ENCODE data around the gene TOP2B.
A peak's percentile ranks its signal among the peaks of the same experiment; 100 is the strongest.

Gene TOP2B

DNA sequence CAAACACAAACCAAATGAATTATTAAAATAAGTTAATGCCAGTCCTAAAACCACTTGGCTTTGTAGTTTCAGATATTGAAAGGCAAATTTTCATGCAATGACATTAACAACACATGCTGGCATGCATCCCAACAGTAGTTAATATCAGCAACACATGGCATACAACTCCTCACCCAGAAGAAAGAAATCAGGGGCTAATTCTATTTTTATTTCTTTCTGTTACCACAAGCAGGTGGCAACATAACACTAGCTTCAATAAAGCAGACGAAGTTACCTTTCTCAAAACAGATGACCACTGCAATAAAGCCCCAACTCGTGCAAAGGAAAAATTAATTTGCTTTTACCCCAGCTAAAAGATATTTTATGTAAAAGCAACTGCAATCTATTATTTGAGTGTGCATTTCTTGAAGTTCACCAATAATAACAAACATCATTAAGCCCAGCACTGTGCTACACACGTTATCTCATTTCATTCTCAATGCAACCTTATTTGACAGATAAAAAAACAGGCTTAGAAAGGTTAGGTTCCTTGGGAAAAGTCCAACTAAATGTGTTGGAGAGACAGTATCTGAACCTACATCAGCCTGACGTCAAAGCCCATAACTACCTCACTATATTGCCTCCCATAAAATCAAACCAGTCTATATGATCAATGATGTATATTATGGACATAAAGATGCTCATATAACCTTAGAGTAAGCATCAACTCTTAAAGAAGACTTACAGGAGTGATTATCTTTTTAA is 2.8 kb downstream of the TOP2B start:
- Mint-ChIP-seq H3K9me3 (ENCODE audit: low read depth) (no peaks in the 10 kb centered on the region), H3K4me1 (ENCODE audit: low read depth) (peaks cover 72% of the 10 kb centered on the region), H3K36me3 (peaks cover 5% of the 10 kb centered on the region), H3K4me3 (peak overlapping the region; percentile 96), H3K27ac (peak overlapping the region; percentile 29), H3K27me3 (no peaks in the 10 kb centered on the region)

DNA sequence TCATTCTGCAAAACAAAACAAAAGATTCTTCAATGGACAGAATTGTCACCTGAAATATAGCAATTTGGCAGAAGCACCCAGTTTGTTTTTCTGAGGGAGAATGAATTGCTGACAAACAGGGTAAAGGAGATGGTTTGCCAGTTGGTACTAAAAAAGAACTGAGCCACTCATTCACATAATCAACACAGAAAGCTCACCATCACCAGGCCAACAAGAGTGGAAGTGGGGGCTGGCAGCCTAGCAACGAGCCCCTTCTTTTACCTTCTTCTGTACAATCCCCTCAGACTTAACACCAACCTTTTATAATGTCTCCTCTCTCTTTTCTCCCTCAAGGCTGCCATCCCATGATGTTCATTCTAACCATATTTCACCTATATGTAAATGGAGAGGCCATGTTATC is 5.9 kb downstream of the TOP2B start:
- Mint-ChIP-seq H3K36me3 (peaks cover 5% of the 10 kb centered on the region), H3K9me3 (ENCODE audit: low read depth) (no peaks in the 10 kb centered on the region), H3K27ac (peak overlapping the region; percentile 34), H3K4me3 (peak overlapping the region; percentile 42), H3K4me1 (ENCODE audit: low read depth) (peaks cover 82% of the 10 kb centered on the region), H3K27me3 (no peaks in the 10 kb centered on the region)

DNA sequence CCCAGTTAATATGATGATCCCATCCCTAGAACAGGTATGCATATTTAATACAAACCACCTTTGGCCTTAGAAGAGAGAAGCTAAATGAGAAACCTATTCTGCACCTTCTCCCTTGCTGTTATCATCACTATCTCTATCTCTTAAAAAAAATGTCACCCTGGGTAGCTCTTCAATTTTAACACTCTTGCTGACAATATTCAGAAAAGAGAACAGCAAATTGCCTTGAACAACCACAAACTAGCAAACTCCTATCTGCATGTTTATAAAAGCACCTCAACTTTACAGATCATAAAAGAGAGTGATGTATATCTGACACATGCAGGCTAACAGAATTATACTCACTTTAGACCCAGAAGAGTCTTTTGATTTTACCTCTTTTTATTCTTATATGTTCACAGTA is 7.4 kb downstream of the TOP2B start:
- peak overlapping the region; percentile 57 for H3K4me3 Mint-ChIP-seq
- peaks cover 87% of the 10 kb centered on the region for H3K4me1 Mint-ChIP-seq (ENCODE audit: low read depth)
- no peaks in the 10 kb centered on the region for H3K9me3 Mint-ChIP-seq (ENCODE audit: low read depth)
- peak overlapping the region; percentile 25 for H3K27ac Mint-ChIP-seq
- H3K36me3 Mint-ChIP-seq: peaks cover 5% of the 10 kb centered on the region
- H3K27me3 Mint-ChIP-seq: no peaks in the 10 kb centered on the region

DNA sequence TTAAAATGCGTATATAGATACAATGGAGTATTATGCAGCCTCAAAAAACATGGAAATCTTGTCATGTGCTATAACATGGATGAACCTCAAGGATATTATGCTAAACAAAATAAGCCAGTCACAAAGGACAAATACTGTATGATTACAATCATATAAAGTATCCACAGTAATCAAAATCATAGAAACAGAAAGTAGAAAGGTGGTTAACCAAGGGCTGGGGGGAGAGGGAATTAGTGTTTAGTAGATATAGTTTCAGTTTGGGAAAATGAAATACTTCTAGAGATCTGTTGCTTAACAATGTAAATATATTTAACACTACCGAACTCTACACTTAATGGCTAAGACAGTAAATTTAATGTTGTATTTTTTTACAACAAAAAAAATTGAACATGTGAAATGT is 9.0 kb downstream of the TOP2B start:
- Mint-ChIP-seq H3K9me3 (ENCODE audit: low read depth) (no peaks in the 10 kb centered on the region), H3K36me3 (peaks cover 8% of the 10 kb centered on the region), H3K4me3 (peak overlapping the region; percentile 48), H3K4me1 (ENCODE audit: low read depth) (peaks cover 84% of the 10 kb centered on the region), H3K27ac (peak overlapping the region; percentile 12), H3K27me3 (no peaks in the 10 kb centered on the region)

DNA sequence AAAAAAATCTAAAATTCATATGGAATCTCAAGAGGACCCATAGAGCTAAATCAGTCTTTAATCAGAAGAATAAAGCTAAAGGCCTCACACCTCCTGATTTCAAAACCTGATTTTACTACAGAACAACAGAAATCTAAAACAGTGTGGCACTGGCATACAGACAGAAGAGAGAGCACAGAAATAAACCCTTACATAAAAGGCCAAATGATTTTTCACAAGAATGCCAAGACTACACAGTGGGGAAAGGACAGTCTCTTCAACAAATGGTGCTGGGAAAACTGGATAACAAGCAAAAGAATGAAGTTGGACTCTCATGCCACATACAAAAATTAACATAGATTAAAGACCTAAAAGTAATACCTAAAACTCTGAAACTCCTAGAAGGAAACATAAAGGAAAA is 10.1 kb downstream of the TOP2B start:
- Mint-ChIP-seq H3K4me3 (peak overlapping the region; percentile 56), H3K4me1 (ENCODE audit: low read depth) (peaks cover 77% of the 10 kb centered on the region), H3K27me3 (no peaks in the 10 kb centered on the region), H3K27ac (peak overlapping the region; percentile 25), H3K36me3 (peaks cover 10% of the 10 kb centered on the region), H3K9me3 (ENCODE audit: low read depth) (peaks cover under 1% of the 10 kb centered on the region)

DNA sequence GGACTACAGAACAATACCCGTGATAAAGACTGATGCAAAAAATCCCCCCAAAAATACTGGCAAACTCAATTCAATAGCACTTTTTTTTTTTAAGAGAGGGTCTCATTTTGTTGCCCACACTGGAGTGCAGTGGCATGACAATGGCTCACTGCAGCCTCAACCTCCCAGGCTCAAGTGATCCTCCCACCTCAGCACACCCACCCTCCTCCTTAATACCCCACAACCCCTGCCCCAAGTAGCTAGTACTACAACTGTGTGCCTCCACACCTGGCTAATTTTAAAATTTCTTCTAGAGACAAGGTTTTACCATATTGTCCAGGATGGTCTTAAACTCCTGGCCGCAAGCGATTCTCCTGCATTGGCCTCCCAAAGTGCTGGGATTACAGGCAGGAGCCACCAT is 11.4 kb downstream of the TOP2B start:
- H3K27ac Mint-ChIP-seq: peak overlapping the region; percentile 13
- H3K9me3 Mint-ChIP-seq (ENCODE audit: low read depth): peaks cover 9% of the 10 kb centered on the region
- no peaks in the 10 kb centered on the region for H3K27me3 Mint-ChIP-seq
- H3K4me3 Mint-ChIP-seq: peak overlapping the region; percentile 6
- peaks cover 67% of the 10 kb centered on the region for H3K4me1 Mint-ChIP-seq (ENCODE audit: low read depth)
- peaks cover 16% of the 10 kb centered on the region for H3K36me3 Mint-ChIP-seq

DNA sequence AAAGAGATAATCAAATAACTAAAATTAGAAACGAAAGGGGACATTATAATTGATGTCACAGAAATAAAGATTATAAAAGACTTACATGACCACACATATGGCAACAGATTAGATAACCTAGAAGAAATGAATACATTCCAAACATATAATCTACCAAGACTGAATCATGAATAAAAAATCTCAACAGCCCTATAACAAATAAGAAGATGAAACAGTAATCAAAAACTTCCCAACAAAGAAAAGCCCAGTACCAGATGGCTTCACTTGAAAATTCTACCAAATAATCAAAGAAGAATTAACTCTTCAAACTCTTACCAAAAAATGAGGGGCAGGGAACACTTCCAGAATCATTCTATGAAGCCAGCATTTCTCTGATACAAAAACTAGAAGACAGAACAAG is 11.8 kb downstream of the TOP2B start:
- Mint-ChIP-seq H3K36me3 (peaks cover 19% of the 10 kb centered on the region), H3K4me3 (peak overlapping the region; percentile 33), H3K4me1 (ENCODE audit: low read depth) (peaks cover 69% of the 10 kb centered on the region), H3K9me3 (ENCODE audit: low read depth) (peaks cover 9% of the 10 kb centered on the region), H3K27ac (peak overlapping the region; percentile 13), H3K27me3 (no peaks in the 10 kb centered on the region)

DNA sequence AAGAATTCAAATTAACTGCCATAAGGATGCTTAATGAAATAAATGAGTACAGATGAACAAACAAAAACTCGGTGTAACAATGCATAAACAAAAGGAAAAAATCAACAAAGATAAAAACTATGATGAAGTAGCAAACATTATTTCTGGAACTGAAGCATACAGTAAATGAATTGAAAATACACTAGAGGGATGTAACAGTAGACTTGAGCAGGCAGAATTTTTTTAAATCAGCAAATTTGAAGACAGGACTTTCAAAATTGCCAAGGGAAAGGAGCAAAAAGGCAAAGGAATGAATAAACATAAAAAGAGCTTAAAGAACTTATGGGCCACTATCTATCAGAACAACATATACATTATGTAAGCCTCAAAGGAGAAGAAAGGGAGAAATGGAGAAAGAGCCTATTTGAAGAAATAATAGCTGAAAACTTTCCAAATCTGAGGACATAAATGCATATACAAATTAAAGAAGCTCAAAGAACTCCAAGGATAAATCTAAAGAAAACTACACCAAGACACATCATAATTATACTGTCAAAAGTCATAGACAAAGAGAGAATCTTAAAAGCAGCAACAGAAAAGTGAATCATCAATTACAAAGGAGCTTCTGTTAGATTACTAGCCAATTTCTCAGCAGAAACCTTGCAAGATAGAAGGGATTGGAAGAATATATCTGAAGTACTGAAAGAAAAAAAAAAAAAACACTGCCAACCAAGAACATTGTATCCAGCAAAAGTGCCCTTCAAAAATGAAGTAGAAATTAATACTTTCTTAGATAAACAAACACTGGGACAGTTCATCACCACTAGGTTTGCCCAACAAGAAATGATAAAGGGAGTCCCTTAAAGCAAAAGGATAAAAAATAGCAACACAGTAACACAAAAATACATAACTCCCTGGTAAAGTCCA is 15.5 kb downstream of the TOP2B start:
- peaks cover 20% of the 10 kb centered on the region for H3K36me3 Mint-ChIP-seq
- H3K9me3 Mint-ChIP-seq (ENCODE audit: low read depth): peaks cover 9% of the 10 kb centered on the region
- no peaks in the 10 kb centered on the region for H3K27me3 Mint-ChIP-seq
- no peak overlapping the region for H3K4me3 Mint-ChIP-seq
- H3K4me1 Mint-ChIP-seq (ENCODE audit: low read depth): peaks cover 51% of the 10 kb centered on the region
- no peak overlapping the region for H3K27ac Mint-ChIP-seq

DNA sequence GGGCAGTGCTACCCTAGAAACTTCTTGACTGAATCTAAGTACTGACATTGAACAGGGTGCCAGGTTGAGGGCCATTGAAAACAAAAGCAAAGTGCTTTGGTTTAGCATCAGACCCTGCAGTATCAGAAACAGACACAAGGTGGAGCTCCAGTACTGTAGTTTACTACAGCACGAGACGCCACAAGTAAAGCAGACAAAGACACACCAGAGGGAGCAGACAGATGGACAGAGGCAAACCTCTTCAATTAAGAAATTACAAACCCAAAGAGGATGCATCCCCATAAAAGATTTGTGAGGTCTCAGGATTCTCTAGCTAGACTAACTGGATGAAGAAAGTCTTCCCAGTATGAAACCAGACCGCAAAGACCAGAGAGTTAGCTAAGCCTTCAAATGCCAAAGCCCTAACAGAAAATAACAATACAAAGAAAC is 16.6 kb downstream of the TOP2B start:
- no peak overlapping the region for H3K4me3 Mint-ChIP-seq
- H3K27ac Mint-ChIP-seq: peak overlapping the region; percentile 23
- peaks cover 21% of the 10 kb centered on the region for H3K36me3 Mint-ChIP-seq
- peaks cover 9% of the 10 kb centered on the region for H3K9me3 Mint-ChIP-seq (ENCODE audit: low read depth)
- peaks cover 50% of the 10 kb centered on the region for H3K4me1 Mint-ChIP-seq (ENCODE audit: low read depth)
- no peaks in the 10 kb centered on the region for H3K27me3 Mint-ChIP-seq

DNA sequence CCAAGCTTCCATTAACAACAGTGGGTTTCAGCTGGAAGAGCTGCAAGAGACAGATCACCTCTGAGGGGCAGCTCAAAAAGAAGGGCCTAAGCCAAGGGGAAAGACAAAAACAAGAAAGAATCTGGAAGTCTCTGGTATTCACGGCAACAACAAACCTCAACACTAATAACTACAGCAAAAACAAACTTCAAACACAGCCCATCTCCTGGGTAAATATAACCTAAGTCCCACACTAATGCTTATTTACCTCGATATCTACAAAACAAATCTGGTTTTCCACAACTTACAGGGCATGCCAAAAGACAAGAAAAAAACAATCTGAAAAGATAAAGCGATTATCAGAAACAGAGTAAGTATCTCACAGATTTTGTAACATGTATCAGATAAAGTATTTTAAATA is 29.7 kb downstream of the TOP2B start:
- H3K36me3 Mint-ChIP-seq: peaks cover 2% of the 10 kb centered on the region
- no peaks in the 10 kb centered on the region for H3K9me3 Mint-ChIP-seq (ENCODE audit: low read depth)
- H3K27me3 Mint-ChIP-seq: no peaks in the 10 kb centered on the region
- H3K4me3 Mint-ChIP-seq: no peak overlapping the region
- H3K4me1 Mint-ChIP-seq (ENCODE audit: low read depth): peaks cover 9% of the 10 kb centered on the region
- H3K27ac Mint-ChIP-seq: no peak overlapping the region

DNA sequence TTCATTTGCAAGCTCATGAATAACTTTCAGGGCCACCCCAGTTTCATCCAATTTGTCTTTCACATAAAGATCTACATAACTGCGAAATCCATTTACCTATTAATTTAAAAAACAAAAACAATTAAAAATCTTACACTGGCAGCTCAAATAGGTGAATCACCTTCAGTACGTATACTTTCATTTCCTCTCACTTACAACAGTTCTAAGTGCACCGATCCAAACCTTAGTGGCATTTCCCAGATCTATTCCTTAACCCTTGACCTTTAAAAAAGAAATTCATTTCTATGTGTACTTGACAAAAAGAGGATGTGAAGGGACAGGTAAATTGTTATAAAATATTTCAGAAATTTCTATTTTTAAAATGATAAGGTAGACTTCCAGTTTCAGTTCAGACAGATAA is 30.8 kb downstream of the TOP2B start:
- Mint-ChIP-seq H3K9me3 (ENCODE audit: low read depth) (no peaks in the 10 kb centered on the region), H3K27ac (no peak overlapping the region), H3K27me3 (no peaks in the 10 kb centered on the region), H3K4me1 (ENCODE audit: low read depth) (peaks cover 9% of the 10 kb centered on the region), H3K4me3 (no peak overlapping the region), H3K36me3 (peaks cover 6% of the 10 kb centered on the region)

DNA sequence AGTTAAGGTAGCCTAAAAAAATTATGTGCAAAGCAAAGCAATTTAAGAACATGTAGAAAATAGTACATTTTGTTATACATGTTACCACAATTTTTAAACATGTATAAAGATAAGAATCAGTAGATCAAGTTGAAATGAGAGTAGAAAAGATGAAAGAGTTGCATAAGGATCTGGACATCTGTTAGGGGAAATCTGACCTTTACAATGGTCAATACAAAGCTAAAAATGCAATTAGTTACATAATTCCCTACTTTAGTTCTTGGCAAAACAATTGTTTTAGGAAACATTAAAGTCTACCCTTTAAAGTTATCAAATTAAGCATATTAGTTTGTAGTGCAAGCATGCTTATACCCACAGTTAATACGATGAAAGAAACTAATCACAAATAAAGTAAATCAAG is 32.7 kb downstream of the TOP2B start:
- no peak overlapping the region for H3K27ac Mint-ChIP-seq
- H3K27me3 Mint-ChIP-seq: no peaks in the 10 kb centered on the region

DNA sequence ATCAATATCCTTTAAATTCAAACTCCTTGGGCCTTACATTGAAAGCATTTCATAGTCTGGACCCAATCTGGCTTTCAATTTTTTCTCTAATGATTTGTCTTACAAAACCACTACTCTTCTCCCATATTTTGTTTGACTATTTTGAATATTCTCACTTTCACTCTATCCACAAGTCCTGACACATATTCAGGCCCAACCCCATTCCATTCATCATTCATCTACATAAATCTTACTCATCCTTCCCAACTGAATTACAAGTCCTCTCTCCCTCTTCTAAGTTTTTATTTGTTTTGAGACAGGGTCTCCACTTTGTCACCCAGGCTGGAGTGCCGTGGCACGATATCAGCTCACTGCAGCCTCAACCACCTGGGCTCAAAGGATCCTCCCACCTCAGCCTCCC is 43.6 kb downstream of the TOP2B start:
- H3K4me1 Mint-ChIP-seq (ENCODE audit: low read depth): peaks cover 1% of the 10 kb centered on the region
- H3K4me3 Mint-ChIP-seq: no peak overlapping the region
- no peak overlapping the region for H3K27ac Mint-ChIP-seq
- H3K9me3 Mint-ChIP-seq (ENCODE audit: low read depth): no peaks in the 10 kb centered on the region
- H3K27me3 Mint-ChIP-seq: no peaks in the 10 kb centered on the region
- H3K36me3 Mint-ChIP-seq: peaks cover 9% of the 10 kb centered on the region

More for the DNA sequence above, 32.7 kb downstream of the TOP2B start:
- Mint-ChIP-seq H3K4me3 (no peak overlapping the region), H3K9me3 (ENCODE audit: low read depth) (no peaks in the 10 kb centered on the region), H3K36me3 (peaks cover 5% of the 10 kb centered on the region), H3K4me1 (ENCODE audit: low read depth) (peaks cover 9% of the 10 kb centered on the region)

DNA sequence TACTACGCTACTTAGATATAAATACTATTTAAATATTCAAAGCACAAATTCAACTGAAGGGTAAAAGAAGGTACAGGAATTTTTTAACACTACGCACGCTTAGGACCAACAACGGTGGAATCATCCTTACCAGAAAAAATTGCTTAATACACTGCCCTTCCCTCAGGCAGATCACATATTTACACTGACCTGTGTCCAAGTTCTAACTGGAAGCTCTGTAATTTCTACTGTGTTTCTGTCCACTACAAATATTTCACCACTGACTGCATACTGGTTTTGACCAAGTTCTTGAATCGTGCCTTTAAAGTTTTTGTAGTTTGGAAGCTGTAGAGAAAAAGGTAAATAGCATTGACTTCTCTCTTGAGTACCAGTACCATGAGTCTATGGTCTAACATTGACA is 44.2 kb downstream of the TOP2B start:
- H3K4me3 Mint-ChIP-seq: no peak overlapping the region
- no peak overlapping the region for H3K27ac Mint-ChIP-seq
- H3K27me3 Mint-ChIP-seq: no peaks in the 10 kb centered on the region
- H3K4me1 Mint-ChIP-seq (ENCODE audit: low read depth): peaks cover 1% of the 10 kb centered on the region
- no peaks in the 10 kb centered on the region for H3K9me3 Mint-ChIP-seq (ENCODE audit: low read depth)
- H3K36me3 Mint-ChIP-seq: peaks cover 9% of the 10 kb centered on the region

DNA sequence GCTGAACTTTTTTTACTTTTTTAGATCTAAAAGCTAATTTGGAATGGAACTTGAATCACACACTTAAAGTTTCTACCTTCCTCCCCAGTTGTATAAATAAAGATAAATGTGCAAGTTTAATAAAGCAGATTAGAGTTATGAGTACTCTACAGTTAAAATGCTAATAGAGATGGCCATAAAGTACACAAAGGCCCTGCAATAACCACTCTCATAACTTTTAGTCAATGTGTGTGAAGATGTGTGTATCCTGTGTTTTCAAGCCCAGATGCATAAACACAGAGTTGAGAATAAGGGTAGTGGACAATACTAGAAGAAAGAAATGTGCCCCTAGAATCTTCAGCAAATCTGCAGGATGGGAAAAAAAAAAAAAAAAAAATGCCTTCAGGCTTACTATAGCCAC is 45.3 kb downstream of the TOP2B start:
- peak overlapping the region; percentile 34 for H3K27ac Mint-ChIP-seq
- H3K4me1 Mint-ChIP-seq (ENCODE audit: low read depth): peaks cover 1% of the 10 kb centered on the region
- no peaks in the 10 kb centered on the region for H3K9me3 Mint-ChIP-seq (ENCODE audit: low read depth)
- H3K4me3 Mint-ChIP-seq: no peak overlapping the region
- H3K36me3 Mint-ChIP-seq: peaks cover 9% of the 10 kb centered on the region
- H3K27me3 Mint-ChIP-seq: no peaks in the 10 kb centered on the region

Measured in activated naive CD8-positive, alpha-beta T cell (primary cell).